ENCODE measurements around the gene CHCHD6.

CHCHD6 gene

DNA sequence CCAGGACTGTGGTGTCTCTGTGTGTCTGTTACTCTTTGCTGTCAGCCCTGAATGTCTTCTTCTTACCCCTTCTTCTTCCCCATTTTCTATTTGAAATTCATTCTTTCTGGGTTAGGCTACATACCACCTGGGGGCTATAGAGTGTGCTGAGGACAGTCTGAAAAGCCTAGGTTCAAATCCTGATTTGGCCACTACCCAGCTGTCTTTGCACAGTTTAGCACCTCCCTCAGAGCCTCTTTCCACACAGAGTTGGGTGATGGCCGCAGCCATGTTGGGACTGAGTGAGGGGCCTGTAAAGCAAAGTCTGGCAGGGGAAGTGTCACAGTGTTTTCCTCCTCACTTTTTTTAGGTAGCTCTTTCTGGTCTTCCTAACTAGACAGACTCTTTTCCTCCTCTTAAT lies 113.7 kb downstream of the CHCHD6 start:
- DNase-seq = no peak

DNA sequence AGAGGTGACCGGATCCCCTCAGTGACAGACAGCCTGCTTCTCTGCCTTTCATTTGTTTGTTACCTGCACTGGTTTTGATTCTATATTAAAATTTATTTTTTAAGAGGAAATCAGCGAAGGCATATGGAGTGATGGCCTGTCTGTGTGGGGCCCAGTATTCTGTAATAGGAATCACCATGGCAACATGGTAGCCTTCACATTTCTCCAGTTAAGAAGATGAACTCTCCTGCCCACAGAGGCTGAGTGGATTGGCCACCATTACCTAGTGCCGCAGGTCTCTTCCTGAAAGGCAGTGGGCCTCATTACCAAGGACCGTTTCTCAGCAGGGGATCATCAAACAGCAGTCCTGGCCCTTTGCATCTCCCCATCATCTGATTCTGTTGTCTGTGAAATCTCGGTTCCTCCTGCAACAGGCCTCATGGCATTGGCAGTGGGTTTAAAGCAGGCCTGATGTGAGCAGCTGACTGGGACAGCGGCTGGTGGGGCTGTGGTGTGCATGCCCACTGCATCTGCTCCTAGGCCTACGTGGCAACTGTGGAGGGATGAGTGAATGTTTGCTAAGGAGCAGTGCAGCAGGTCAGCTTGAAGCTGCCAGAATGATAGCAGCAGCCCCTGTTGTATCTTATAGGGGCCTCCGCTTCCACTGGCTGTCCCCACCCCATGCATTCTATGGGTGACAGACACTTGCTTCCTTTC lies 114.5 kb downstream of the CHCHD6 start:
- DNase-seq = no peak

DNA sequence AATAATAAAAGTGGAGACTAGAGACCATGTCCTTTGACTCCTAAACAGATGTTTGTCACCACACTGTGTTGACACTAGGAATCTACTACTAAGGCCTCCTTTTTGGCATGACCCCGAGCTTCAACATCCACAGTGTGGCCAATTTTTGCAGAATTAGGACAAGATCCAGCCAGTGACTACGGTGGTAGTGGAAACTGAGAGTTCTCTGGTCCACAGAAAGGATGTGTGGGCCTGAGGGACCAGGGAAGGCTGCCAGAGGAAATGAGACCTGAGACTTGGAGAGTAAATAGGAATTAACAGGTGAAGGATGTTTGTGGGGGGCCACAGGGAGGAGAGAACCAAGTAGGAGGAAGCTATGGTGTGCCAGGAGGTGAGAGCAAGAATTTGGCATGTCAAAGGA lies 122.7 kb downstream of the CHCHD6 start:
- DNase-seq = no peak

DNA sequence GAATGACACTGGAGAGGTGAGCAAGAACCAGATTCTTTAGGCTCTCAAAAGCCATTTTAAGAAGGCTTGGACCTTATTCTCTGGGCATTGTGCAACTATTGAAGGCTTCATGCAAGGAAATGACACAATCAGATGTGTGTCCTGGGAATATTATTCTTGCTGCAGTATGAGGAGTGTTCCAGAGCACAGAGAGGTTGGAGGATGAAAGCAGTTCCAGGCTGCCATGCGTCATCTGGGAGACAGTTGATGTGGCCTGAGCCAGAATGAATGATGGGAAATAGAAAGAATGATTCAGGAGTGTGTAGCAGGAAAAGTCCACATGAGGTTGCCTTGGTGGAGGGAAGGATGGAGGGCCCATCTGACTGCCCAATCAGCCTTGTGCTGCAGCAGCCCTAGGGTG lies 123.1 kb downstream of the CHCHD6 start:
- no peak for DNase-seq

DNA sequence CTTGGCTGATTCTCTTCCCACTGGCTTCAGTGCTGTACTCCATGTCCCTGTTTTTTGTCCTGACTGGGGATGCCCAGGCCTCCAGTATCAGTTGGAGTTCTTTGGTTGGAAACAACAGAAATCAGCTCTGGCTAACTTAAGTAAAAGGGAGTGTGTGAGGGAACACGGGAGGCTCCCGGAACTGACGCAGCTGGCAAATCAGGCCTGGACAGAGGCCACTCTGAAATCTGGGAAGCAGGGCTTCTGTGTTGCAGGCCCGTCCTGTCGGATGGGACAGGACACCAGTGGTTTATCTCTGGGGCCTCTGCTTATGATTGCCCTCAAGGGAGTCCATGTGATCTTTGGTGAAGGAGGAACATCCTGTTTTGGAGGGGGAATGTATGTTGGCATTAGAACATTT lies 124.3 kb downstream of the CHCHD6 start:
- no peak for DNase-seq

DNA sequence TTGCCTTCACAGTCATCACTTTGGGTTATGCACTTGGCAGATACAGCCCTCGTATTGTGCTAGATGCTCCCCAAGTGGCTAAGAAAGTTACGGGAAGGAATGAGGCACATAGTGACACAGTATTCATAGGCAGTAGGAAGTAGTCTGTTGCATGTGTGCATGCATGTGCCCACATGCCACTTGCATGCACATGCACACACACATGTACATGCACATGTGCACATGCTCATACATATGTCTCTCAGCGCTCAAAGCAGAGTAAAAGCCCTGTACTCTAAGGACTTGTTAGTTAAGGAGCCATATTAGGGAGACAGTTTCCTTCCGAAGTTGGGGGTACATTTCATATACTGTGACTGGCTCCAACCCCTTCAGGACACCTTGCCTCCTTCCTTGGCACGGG lies 128.9 kb downstream of the CHCHD6 start:
- DNase-seq = no peak

DNA sequence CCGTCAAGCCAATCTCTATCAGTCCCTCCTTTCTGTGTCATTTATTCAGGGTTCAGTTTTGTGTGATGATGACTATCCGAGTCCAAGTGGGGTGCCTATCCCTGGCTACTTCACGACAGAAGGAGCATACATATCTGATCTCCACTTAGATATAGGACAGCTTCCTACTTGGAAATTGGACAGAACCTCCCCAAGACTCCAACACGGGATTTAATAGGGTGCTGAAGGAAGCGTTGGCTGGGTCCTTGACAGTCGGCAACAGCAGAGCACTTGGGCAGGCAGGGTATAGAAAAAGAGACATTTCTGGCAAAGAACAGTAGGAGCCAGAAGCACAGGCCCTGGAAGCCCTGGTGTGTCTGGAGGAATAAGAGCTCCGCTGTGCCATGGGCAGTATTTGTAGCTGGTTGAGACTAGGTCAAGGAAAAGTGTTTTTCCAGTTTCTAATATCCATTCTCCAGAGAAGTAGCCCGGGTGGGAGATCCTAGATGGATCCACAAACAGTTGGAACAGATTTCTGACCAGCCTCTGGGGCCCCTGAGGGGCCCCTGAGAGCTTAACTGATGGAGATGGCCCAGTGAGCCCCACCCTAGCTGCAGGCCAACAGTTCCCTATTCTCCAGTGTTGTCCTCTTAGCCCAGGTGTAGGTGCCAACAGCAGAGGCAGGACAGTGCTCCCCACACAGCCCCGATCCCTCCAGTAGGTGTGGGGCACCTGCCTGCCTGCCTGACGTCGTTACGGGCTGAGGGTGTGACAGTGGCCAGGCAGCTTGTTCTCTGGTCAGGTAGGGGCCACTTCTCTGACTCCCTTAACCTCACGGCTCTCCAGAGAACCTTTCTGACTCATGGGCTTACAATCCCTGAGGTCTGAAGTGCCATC lies 130.8 kb downstream of the CHCHD6 start:
- no peak for DNase-seq

DNA sequence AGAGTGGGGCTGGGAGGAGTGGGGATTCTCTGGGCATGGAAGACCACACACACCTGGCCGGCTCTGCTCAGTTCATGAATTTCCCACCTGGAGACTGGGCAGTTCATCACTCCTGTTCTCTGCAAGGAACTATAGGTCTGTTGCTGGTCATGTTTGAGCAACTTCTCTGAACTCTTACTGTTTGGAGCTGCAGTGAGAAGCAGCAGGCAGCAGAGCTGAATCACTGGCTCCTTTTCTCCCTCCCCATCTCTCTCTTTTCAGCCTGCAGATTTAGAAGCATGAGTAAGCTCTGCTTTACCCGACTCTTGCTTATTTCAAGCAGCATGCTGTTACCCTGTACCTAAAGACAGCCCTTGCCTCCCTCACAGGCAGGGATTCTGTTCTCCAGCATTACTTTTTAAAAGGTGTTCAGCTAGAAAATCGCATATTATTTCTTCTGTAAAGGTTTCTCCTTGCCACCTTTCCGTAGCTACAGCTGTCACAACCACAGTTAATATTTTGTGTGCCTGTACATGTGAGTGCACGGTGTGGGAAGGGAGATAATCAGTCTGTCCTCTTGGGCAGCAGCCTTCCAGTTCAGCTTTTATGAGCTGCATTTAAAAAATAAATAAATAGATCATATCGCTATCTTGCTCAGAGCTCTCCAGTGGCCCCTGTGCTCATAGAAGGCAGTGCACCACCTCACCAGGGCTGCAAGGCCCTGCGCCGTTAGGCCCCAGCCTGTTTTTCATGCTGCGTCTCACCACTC lies 131.6 kb downstream of the CHCHD6 start:
- DNase-seq = peak in 8 of 58 donors; percentile 14 to 78 (median 30)

DNA sequence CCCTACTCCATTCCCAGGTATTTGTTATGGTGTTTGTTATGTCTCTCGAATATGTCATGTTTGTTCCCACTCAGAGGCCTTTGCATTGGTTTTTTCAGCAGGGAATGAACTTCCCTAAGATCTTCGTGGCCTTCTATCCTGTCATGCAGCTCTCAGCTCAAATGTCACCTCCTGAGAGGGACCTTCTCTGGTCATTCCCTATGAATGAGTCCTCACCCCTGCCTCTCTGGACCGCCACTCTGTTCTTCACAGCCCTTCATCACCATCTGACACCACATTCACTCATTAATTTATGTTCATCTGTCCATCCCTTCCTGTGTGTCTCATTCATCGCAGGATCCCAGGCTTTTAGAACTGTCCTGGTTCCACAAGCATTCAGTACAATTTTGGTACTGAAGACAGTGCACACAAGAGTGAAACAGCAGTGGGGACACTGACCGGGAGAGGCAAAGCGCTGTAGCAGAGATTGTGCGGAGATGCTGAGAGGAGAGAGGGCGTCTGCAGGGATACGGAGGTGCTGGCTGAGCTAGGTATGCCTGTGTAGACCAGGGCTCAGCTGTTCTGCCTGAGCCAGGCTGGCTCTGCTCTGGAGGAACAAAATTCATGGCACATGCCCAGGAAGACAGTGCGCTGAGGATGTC lies 132.3 kb downstream of the CHCHD6 start:
- DNase-seq = no peak

DNA sequence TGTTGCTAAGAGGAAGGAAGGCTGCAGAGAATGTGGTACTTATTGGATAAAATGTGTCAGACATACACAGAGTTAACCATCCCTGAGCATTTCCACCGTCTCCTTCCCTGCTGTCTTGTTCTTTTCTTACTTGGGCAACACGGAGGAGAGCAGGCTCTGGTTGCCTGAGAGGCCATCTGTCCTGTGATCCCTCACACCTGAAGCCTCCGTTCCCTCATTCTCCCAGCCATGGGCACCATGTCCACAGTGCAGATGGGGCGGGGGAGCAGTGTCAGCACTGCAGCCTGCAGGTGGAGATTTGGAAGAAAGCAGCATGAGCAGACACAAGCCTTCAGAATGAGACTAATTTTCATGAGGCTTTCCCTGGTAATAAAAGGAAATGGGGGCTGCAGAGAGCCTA lies 133.7 kb downstream of the CHCHD6 start:
- peak in 3 of 58 donors; percentile 5 to 48 (median 24) for DNase-seq

DNA sequence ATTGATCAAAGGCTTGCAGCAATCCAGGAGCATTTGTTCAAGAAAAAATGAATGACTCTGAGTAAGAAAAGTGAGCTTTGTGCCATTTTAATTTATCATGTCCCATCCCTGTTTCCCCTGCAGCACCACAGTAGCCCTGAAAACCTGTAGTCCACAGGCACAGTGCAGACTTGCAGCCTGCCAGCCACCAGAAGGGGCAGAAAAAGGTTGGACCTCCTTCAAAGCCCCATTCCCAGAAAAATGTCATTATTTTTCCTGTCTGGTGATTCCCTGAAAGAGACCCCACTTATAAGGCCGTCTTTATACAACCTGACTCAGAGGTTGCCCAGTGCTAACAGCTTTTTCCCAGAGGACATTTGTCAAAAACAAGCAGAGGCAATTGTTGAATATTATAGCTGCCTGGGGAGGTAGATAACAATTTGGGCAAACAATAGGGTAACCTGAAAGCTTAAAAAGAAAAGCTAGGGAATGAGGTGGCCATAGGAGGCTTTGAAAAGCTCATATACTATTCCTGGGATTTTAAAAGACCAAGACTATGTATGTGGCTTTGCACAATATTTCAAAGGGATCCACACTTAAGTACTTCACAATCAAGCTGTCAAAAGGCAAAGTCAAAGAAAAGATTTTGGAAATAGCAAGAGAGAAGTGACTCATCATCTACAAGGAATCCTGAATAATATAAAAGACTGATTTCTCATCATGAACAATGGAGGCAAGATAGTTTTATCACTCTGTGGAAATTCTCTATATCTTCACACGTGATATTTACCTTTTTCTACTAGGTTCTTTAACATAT lies 142.1 kb downstream of the CHCHD6 start:
- DNase-seq = no peak

DNA sequence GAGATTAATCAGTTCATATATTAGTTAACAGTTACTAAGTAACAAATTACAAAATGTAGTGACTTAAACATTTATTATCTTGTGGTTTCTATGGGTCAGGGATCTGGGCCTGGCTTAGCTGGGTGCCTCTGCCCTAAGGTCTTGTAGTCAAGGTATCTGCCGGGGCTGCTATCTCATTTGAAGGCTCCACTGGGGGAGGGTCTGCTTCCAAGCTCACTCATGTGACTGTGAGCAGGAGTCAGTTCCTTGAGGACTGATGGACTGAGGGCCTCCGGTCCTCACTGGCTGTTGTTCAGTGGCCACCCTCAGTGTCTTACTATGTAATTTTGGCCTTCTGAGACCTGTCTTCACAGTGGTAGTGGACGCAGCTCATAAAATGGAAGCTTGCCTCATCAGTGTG lies 143.0 kb downstream of the CHCHD6 start:
- no peak for DNase-seq

DNA sequence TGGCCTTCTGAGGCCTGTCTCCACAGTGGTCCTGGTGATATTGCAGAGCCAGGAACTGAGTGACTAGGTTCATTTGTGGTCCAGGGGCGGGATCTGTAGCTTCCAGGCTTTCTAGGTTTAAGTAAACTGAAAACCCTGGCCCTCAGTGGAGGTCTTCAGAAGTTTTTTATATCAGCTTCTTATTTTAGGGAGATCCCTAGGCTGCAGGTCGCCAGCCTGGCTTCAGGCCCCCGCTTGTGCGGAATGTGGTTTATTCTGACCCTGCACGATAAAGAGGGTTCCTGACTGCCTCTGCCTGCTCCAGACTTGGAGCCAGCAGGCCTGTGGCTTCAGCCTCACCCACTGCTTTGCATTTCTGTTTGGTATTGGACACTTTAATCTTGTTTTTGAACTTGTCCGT lies 145.0 kb downstream of the CHCHD6 start:
- no peak for DNase-seq

DNA sequence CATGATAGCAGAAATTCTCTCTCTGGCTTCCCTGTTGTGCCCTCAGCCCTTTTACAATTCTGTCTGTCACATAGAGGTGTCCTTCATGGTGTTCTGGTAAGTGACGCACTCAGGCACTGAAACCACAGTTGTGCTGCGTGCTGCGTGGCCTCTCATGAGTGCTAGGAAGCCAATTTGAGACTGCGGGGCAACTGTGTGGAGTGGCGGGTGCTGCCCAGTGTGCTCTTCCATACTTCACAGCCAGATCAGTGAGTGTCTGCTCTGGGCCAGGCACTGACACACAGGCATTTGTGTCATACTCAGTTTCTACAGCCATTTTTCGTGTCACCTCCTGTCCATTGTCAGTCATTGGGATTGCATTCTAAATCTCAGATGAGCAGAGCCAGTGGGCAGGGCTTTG lies 145.7 kb downstream of the CHCHD6 start:
- no peak for DNase-seq

DNA sequence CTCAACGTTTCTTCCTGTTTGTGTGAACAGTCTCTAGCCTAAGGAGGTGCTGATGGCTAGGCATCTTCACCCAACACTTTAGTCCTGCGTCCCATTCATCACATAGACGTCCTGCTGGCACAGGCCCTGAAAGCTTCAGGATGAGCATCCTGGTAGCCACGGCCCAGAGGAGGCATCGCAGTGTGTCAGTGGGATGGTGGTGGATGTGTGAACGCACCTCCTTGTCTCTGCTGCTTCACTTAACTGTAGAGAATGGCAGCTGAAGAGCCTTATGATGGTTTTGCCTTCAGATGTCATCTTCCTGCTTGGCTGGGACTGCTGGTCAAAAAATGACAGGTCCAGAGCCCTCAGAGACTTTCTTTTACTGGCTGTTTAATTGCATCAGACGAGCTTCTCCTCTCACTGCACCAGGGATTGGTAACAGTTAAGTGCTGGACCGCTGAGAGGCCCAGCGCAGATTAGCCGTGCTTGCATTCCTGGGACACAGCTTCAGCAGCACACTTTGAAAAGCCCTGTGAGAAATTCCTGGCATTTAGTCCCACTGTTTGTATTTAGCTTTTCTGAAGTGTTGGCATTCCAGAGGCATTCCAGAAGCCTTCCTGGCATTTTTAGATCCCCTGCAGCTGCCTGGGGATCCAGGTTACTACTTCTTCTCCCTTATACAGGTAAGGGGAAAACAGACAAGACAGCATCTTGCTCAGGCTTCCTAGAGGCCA lies 146.5 kb downstream of the CHCHD6 start:
- no peak for DNase-seq

DNA sequence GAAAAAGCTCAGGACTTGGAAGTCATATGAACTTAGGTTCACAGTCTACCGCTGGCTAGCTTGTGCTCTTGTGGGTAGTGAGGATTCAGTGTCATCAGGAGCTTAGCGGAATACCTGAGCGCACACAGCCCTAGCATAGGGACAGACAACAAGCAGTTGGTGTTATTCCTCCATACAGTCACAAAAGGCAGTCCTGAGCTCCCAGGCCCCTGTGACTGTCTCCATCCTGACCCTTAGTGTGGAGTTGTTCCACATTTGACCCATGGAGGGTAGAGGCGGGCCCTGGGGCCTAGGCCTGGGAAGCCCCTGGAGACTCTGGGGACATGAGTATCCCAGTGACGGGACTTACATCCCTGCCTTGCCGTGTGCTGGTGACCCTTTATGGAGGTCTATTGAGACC lies 147.3 kb downstream of the CHCHD6 start:
- DNase-seq = no peak

DNA sequence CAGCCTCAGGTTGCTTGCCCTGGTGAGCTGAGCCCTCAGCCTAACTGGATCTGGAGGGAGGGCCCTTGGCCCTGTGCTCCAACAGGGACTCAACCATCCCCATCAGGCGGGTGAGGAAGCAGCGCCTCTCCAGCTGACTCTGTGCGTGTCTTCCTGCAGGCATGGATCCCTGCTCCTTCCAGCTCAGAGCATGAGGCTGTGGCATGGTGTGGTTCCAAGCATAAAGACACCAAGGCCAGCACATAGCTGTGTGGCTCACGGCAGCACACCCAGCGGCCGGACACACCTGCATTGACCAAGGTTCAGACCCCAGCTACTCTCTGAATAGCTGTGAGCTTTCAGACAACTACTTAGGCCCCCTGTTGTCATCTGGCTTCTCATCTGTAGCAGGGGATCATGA lies 147.9 kb downstream of the CHCHD6 start:
- DNase-seq = no peak

DNA sequence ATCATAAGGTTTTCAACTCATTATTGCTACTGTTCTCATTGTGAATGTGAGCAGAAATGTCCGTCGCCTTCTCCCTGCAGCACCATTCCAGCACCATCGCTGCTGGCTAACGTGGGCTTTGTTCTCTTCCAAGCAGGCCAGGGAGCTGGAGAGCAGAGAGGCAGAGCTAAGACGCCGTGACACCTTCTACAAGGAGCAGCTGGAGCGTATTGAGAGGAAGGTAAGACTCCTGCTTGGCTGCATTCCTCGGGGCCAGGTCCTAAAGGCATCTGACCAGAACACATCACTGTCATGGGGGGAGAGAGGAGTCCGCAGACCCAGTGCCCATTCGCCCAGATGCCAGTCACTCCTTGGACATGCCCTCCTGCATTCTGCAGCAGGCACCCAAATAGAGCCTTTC lies 148.5 kb downstream of the CHCHD6 start:
- DNase-seq = no peak

DNA sequence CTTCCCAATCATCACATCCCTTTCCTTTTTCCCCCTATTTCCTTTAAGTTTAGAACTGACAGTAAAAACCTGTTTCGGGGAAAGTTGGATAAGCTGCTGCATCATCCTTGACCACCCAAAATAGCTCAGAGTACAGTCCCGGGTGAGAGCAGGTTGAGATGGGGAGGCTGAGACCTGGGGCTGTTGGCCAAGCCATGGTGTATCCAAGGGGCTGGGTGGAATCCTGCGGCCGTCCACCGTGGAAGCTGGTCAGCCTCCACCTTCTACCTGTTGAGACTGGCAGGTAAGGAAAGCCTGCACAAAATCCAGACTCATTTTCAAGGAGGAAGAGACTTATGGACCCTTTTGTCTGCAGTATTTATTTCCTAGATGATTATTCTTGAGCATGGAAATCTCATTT lies 150.6 kb downstream of the CHCHD6 start:
- DNase-seq = no peak

DNA sequence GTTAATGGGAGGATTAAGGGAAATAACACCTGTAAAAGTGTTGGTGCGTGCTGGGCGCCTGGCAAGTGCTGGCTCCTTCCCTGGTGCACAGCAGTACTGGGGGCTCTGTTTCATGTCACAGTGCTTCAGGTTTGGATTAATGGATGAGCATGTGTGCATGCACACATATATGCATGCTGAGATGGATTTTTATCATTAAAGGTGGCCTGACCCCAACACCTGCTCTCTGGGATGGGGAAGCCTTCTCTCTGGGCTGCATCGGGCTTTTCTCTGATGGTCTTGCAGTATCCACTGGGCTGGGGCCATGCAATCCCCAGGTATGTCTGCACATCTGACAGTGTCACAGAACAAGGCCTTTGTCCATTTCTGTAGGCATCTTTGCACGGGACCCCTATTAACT lies 151.3 kb downstream of the CHCHD6 start:
- DNase-seq = no peak
